ENCODE data around the gene MICOS13. TPM values are rescaled to one million over a fixed set of nuclear protein-coding genes. Genes with fewer than 3 reads are reported as not detected.
A peak's percentile ranks its signal among the peaks of the same experiment; 100 is the strongest.

MICOS13 gene, protein sequence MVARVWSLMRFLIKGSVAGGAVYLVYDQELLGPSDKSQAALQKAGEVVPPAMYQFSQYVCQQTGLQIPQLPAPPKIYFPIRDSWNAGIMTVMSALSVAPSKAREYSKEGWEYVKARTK
- total RNA-seq: 10 to 100 TPM; 26.3 to 35.0 TPM
- polyA plus RNA-seq (2013, experiment 1 of 2): 24.6 TPM
- 24.6 TPM for polyA plus RNA-seq (2013, experiment 2 of 2)
- long read RNA-seq, experiment 1, transcript C19orf70-201 (4 exons, 896 nt): major isoform, 17 of 23 reads
- long read RNA-seq, experiment 1, partial matches to known transcripts: 5 of 23 reads
- long read RNA-seq, experiment 1, other reads (novel, unspliced or antisense): 0 of 23 reads
- long read RNA-seq, experiment 2, transcript C19orf70-201 (4 exons, 896 nt): major isoform, 27 of 28 reads
- long read RNA-seq, experiment 2, partial matches to known transcripts: 1 of 28 reads
- long read RNA-seq, experiment 2, other reads (novel, unspliced or antisense): 0 of 28 reads
- long read RNA-seq, experiment 3, transcript C19orf70-201 (4 exons, 896 nt): major isoform, 10 of 13 reads
- long read RNA-seq, experiment 3, partial matches to known transcripts: 0 of 13 reads
- long read RNA-seq, experiment 3, other reads (novel, unspliced or antisense): 3 of 13 reads
- long read RNA-seq, experiment 4, partial matches to known transcripts: 2 of 10 reads
- long read RNA-seq, experiment 4, other reads (novel, unspliced or antisense): 5 of 10 reads

DNA sequence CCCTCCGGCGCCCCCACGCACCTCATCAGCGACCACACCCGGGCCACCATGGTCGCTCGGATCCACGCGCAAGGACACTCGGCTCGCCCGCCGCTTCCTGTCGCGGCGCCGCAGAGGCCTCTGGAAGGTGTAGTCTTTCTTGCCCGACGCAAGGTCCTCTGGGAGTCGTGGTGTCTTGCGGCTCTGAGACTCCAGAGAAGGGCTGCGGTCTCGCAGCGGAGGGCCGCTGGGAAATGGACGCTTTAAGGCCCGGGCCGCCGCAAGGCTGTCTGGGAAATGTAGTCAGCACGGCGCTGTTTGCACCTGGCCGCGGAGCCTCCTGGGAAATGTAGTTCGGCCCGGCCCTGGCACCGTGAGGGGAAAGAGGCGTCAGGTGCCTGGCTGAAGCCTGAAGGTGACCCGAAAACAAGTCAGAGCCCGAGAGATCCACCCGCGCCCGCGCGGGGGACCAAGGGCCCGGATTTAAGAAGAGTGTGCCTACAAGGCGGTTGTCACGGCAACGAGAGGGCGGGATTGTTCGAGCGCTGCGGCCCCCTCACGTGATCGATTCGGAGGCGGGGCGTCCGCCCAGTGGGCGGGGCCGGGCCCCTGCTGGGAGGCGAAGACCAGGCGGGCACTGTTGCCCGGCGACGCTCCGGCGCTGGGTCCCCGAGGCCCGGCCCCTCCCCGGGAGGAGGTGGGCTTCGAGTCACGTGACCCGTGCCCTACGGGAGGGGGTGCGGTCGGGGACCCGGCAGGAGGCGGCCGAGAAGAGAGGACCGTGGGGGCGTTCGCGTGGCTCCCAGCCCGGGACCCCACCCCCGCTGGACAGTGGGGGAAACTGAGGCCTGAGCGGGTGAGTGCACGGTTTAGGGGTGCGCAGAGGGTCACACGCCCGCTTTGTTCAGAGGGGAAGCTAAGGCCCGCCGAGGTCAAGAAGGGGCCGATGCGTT, at the start of gene MICOS13, which contains the start of gene HSD11B1L:
Gene MICOS13, minus strand, starts transcription at position 80 of the 932 bp plus-strand sequence. Its CDS starts 30 bp downstream, at position 50.
Gene HSD11B1L, plus strand, starts transcription at position 591 of the 932 bp plus-strand sequence. CDS start 3,806 bp downstream, outside the sequence.
- H3K27me3 ChIP-seq (ENCODE audit: control insufficient read depth, insufficient read depth, low read length, poor library complexity, severe bottlenecking): no peaks in the 10 kb centered on the region
- TF ChIP-seq, protein P1, sequence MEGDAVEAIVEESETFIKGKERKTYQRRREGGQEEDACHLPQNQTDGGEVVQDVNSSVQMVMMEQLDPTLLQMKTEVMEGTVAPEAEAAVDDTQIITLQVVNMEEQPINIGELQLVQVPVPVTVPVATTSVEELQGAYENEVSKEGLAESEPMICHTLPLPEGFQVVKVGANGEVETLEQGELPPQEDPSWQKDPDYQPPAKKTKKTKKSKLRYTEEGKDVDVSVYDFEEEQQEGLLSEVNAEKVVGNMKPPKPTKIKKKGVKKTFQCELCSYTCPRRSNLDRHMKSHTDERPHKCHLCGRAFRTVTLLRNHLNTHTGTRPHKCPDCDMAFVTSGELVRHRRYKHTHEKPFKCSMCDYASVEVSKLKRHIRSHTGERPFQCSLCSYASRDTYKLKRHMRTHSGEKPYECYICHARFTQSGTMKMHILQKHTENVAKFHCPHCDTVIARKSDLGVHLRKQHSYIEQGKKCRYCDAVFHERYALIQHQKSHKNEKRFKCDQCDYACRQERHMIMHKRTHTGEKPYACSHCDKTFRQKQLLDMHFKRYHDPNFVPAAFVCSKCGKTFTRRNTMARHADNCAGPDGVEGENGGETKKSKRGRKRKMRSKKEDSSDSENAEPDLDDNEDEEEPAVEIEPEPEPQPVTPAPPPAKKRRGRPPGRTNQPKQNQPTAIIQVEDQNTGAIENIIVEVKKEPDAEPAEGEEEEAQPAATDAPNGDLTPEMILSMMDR (conservative IDR thresholded peaks at IDR 0.05): no peak
- Mint-ChIP-seq H3K4me1 (peaks cover 8% of the 10 kb centered on the region), H3K27ac (peak within 1 kb of the TSS; percentile 98), H3K9me3 (no peaks in the 10 kb centered on the region), H3K27me3 (ENCODE audit: insufficient read depth) (peaks cover 10% of the 10 kb centered on the region), H3K4me3 (peak within 1 kb of the TSS; percentile 95), H3K36me3 (ENCODE audit: low read depth) (no peaks in the 10 kb centered on the region)
- 2 to 6% methylated on average over 38 to 94 of the region's 94 CpGs for WGBS, 2 experiments (ENCODE audit: insufficient coverage in 1 of 2, insufficient read length in 1 of 2)
- H3K27ac ChIP-seq (ENCODE audit: low read depth, low read length): peak within 1 kb of the TSS; percentile 88
- DNase-seq: peak; percentile 99
- peaks cover 6% of the 10 kb centered on the region for H3K36me3 ChIP-seq (ENCODE audit: control insufficient read depth, insufficient read depth, low read length)
- peak within 1 kb of the TSS; percentile 93 for H3K4me3 ChIP-seq (ENCODE audit: low read length)
- peak within 1 kb of the TSS; percentile 80 for H3K9ac ChIP-seq (ENCODE audit: extremely low read depth, low read length, poor library complexity, severe bottlenecking)
- no peaks in the 10 kb centered on the region for H3K9me3 ChIP-seq (ENCODE audit: control insufficient read depth, low read length)
- H3K4me1 ChIP-seq (ENCODE audit: control insufficient read depth, insufficient read depth, low read length): no peaks in the 10 kb centered on the region

DNA sequence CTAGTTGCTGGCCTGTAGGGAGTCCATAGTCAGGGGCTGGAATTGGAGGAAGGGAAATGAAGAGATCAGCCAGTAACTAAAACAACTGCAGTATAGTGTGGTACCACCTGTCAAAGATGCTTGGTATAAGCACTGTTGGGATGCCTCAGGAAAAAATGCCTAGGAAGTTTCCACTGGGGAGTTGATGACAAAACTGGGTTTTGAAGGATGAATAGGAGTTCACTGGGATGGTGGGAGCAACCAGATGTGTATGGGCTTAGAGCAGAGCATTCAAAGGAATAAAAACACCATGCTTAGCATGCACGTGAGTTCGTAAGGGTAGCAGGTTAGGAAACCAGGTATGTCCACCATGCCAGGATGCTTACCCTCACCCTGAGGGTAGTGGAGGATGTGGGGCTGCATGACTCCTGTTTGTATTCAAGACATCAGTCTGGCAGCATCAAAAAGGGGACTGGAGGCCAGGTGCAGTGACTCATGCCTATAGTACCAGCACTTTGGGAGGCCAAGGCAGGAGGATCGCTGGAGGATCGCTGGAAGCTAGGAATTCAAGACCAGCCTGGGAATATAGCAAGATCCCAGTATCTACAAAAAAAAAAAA, 47.2 kb upstream of the MICOS13 start:
- Mint-ChIP-seq H3K27ac (no peak overlapping the region), H3K27me3 (ENCODE audit: insufficient read depth) (peaks cover 10% of the 10 kb centered on the region), H3K9me3 (peaks cover 3% of the 10 kb centered on the region), H3K36me3 (ENCODE audit: low read depth) (no peaks in the 10 kb centered on the region), H3K4me1 (no peaks in the 10 kb centered on the region), H3K4me3 (no peak overlapping the region)
- TF ChIP-seq, protein P1 (conservative IDR thresholded peaks at IDR 0.05): no peak
- peaks cover 5% of the 10 kb centered on the region for H3K9me3 ChIP-seq (ENCODE audit: control insufficient read depth, low read length)
- no peaks in the 10 kb centered on the region for H3K27me3 ChIP-seq (ENCODE audit: control insufficient read depth, insufficient read depth, low read length, poor library complexity, severe bottlenecking)
- H3K4me1 ChIP-seq (ENCODE audit: control insufficient read depth, insufficient read depth, low read length): no peaks in the 10 kb centered on the region
- H3K27ac ChIP-seq (ENCODE audit: low read depth, low read length): no peak overlapping the region
- WGBS, 2 experiments (ENCODE audit: insufficient coverage in 1 of 2, insufficient read length in 1 of 2): 80 to 87% methylated on average over 2 to 4 of the region's 4 CpGs
- no peaks in the 10 kb centered on the region for H3K36me3 ChIP-seq (ENCODE audit: control insufficient read depth, insufficient read depth, low read length)
- H3K4me3 ChIP-seq (ENCODE audit: low read length): no peak overlapping the region
- no peak overlapping the region for H3K9ac ChIP-seq (ENCODE audit: extremely low read depth, low read length, poor library complexity, severe bottlenecking)
- DNase-seq: no peak

Data from endodermal cell (in vitro differentiated cells).